SU-DHL-6 (cell line): ENCODE results near the gene CSNK1A1.

Experiments
- CTCF ChIP-seq: fragments of 200-600 bp; sonication (generic); IDR thresholded peaks from one replicate; pipeline ENCODE4 v1.5.1; 2017; ENCODE audit warnings: antibody characterized with exemption, mild to moderate bottlenecking, low read length, moderate library complexity; ENCODE audit not compliant: insufficient read depth, poor library complexity, severe bottlenecking
- EZH2phosphoT487 ChIP-seq: fragments of 200-600 bp; sonication (generic), shearing (Covaris generic); conservative IDR thresholded peaks from 2 replicates; pipeline ENCODE4 v1.6.1; 2018; ENCODE audit warnings: mild to moderate bottlenecking, antibody characterized with exemption, low read length, moderate library complexity, mixed read lengths

DNA sequence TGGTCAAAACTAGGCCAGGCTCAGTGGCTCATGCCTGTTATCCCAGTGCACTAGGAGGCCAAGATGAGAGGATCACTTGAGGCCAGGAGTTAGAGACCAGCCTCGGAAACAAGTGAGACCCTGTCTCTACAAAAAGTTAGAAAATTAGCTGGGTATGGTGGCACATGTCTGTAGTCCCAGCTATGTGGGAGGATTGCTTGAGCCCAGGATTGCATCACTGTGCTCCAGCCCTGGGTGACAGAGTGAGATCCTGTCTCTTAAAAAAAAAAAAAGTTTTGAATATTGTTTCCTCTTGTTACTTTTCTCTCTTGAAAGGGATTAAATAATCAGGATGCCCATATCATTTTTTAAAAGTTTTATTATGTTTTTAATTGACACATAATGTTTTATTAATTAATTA lies 37.7 kb upstream of the CSNK1A1 start:
- TF ChIP-seq CTCF (no peak), EZH2phosphoT487 (no peak)
